HEK293 (cell line): Measurements from ENCODE around the gene OR56A3.

Experiments
- TRIM28 ChIP-seq: IDR thresholded peaks from 2 replicates; pipeline ENCODE4 v1.6.1; 2011; ENCODE audit warnings: low read length, control low read depth, borderline replicate concordance
- ZNF707 ChIP-seq: fragments of 450-650 bp; formaldehyde crosslinking; IDR thresholded peaks from 2 replicates; pipeline ENCODE4 v1.5.1; 2016; ENCODE audit warnings: missing biosample characterization, missing genetic modification characterization

DNA sequence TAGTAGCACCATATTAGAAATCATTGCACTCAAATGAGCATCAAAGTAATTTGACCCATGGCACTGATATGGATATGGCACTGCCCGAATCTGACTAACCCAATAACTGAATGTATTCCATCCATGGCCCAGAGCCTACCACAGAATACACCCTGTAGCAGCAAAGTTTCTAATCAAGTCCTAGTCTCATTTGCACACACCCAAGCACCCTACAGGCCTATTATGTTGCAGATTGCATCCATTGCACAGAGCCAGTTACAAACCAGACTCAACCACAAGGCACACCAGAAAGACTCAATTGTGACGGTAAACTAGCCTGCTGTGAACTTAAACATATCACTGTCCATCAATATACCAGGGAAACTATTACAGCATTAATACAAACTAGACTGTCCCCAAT, 42.5 kb upstream of the OR56A3 start:
- TF ChIP-seq ZNF707 (tag by site-specific recombination) (no peak), TRIM28 (no peak)
